ENCODE data around the gene DQX1. TPM values are rescaled to one million over a fixed set of nuclear protein-coding genes. Genes with fewer than 3 reads are reported as not detected.

Gene DQX1
- polyA plus RNA-seq, 1 donor from 2014 or later, result 0.59 TPM

GRCh38 chr2:74551530-74551929, 25.5 kb upstream of the DQX1 start:
- no peaks in the 10 kb centered on the region for H3K79me2 ChIP-seq (replicated peaks; ENCODE audit: insufficient read depth, low read length)

GRCh38 chr2:74550231-74550630, 24.2 kb upstream of the DQX1 start:
- no peaks in the 10 kb centered on the region for H3K36me3 ChIP-seq (ENCODE audit: insufficient read depth, low read length)
- no peak overlapping the region for H2AFZ ChIP-seq (ENCODE audit: low read depth, low read length)
- TF ChIP-seq EZH2 (IDR thresholded peaks at IDR 0.05; ENCODE audit: borderline replicate concordance, insufficient read depth, low read length, poor library complexity, severe bottlenecking) (no peak), RAD21 (conservative IDR thresholded peaks at IDR 0.05) (no peak), REST (IDR thresholded peaks at IDR 0.05; ENCODE audit: borderline replicate concordance) (no peak), TAF1 (IDR thresholded peaks at IDR 0.05; ENCODE audit: low read depth) (no peak), CTCF (IDR thresholded peaks at IDR 0.05; ENCODE audit: poor library complexity, severe bottlenecking) (no peak)
- peaks cover 47% of the 10 kb centered on the region for H3K27me3 ChIP-seq (ENCODE audit: insufficient read depth, low read depth, low read length)
- no peaks in the 10 kb centered on the region for H4K20me1 ChIP-seq (ENCODE audit: insufficient read depth)
- no peaks in the 10 kb centered on the region for H3K9me2 ChIP-seq (ENCODE audit: insufficient read depth, low read length)
- no peaks in the 10 kb centered on the region for H3F3A ChIP-seq (ENCODE audit: insufficient read depth, low read length, poor library complexity, severe bottlenecking)
- no peak overlapping the region for H3K4me2 ChIP-seq (ENCODE audit: low read length)
- H3K9me3 ChIP-seq (ENCODE audit: low read length), result no peaks in the 10 kb centered on the region
- H3K27ac ChIP-seq (ENCODE audit: low read length), result no peak overlapping the region
- no peak overlapping the region for H3K4me3 ChIP-seq (ENCODE audit: low read length)
- no peaks in the 10 kb centered on the region for H3K79me2 ChIP-seq (replicated peaks; ENCODE audit: insufficient read depth, low read length)
- H3K9ac ChIP-seq (ENCODE audit: low read length), result no peak overlapping the region

More at GRCh38 chr2:74551530-74551929, 25.5 kb upstream of the DQX1 start:
- TF ChIP-seq POLR2AphosphoS5 (IDR thresholded peaks at IDR 0.05) (no peak), EZH2 (IDR thresholded peaks at IDR 0.05; ENCODE audit: borderline replicate concordance, insufficient read depth, low read length, poor library complexity, severe bottlenecking) (no peak), MXI1 (conservative IDR thresholded peaks at IDR 0.05; ENCODE audit: poor library complexity, severe bottlenecking) (no peak), CTCF (IDR thresholded peaks at IDR 0.05; ENCODE audit: poor library complexity, severe bottlenecking) (no peak), EP300 (conservative IDR thresholded peaks at IDR 0.05; ENCODE audit: poor library complexity, severe bottlenecking) (no peak), REST (IDR thresholded peaks at IDR 0.05; ENCODE audit: borderline replicate concordance) (no peak), RAD21 (conservative IDR thresholded peaks at IDR 0.05) (no peak), TAF1 (IDR thresholded peaks at IDR 0.05; ENCODE audit: low read depth) (no peak), SMC3 (conservative IDR thresholded peaks at IDR 0.05; ENCODE audit: poor library complexity) (no peak)
- H3K4me2 ChIP-seq (ENCODE audit: low read length), result no peak overlapping the region
- no peak overlapping the region for H3K4me3 ChIP-seq (ENCODE audit: low read length)
- H3K9me2 ChIP-seq (ENCODE audit: insufficient read depth, low read length), result no peaks in the 10 kb centered on the region
- no peaks in the 10 kb centered on the region for H3F3A ChIP-seq (ENCODE audit: insufficient read depth, low read length, poor library complexity, severe bottlenecking)
- H2AFZ ChIP-seq (ENCODE audit: low read depth, low read length), result no peak overlapping the region
- no peak overlapping the region for H3K27ac ChIP-seq (ENCODE audit: low read length)
- peaks cover 52% of the 10 kb centered on the region for H3K27me3 ChIP-seq (ENCODE audit: insufficient read depth, low read depth, low read length)
- no peaks in the 10 kb centered on the region for H3K36me3 ChIP-seq (ENCODE audit: insufficient read depth, low read length)
- no peaks in the 10 kb centered on the region for H4K20me1 ChIP-seq (ENCODE audit: insufficient read depth)
- H3K9me3 ChIP-seq (ENCODE audit: low read length), result no peaks in the 10 kb centered on the region
- no peak overlapping the region for H3K9ac ChIP-seq (ENCODE audit: low read length)
